GM12874 (cell line): Measurements from ENCODE around the gene FGF7.

ENCODE experiments used
- CTCF ChIP-seq: IDR thresholded peaks from 2 replicates; pipeline ENCODE4 v1.5.1; 2011; ENCODE audit warnings: low read depth, mild to moderate bottlenecking, control low read depth, low read length, moderate library complexity; ENCODE audit not compliant: insufficient read depth

The FGF7 gene

GRCh38 chr15:49441356-49441755, 18.3 kb downstream of the FGF7 start:
- TF ChIP-seq CTCF: no peak

- TF ChIP-seq CTCF: no peak
These were observed 18.8 kb downstream of the FGF7 start for GRCh38 chr15:49441816-49442215.

- no peak for TF ChIP-seq CTCF
These were observed 29.6 kb downstream of the FGF7 start for GRCh38 chr15:49452595-49452994.

GRCh38 chr15:49456166-49456565, 33.1 kb downstream of the FGF7 start:
- TF ChIP-seq CTCF: no peak

- no peak for TF ChIP-seq CTCF
These were observed 35.1 kb downstream of the FGF7 start for GRCh38 chr15:49458145-49458544.

GRCh38 chr15:49460411-49460941, 37.4 kb downstream of the FGF7 start:
- TF ChIP-seq CTCF: no peak

- TF ChIP-seq CTCF: no peak
These were observed 39.3 kb downstream of the FGF7 start for GRCh38 chr15:49462232-49462844.
